GM19035 (cell line): Measurements from ENCODE around the gene ANHX.

Experiments
- ATAC-seq: cut with Tn5 transposase; IDR thresholded peaks from one replicate; pipeline ENCODE4 v1.9.1; 2021; ENCODE audit not compliant: unreplicated experiment

Gene ANHX

GRCh38 chr12:133203344-133204263 lies 32.1 kb downstream of the ANHX start:
- no peak for ATAC-seq

GRCh38 chr12:133202493-133203343 lies 33.0 kb downstream of the ANHX start:
- no peak for ATAC-seq

- ATAC-seq, result no peak
Observed at GRCh38 chr12:133201888-133202287, 33.8 kb downstream of the ANHX start.

- no peak for ATAC-seq
Observed at GRCh38 chr12:133192847-133193246, 42.8 kb downstream of the ANHX start.

- ATAC-seq, result no peak
Observed at GRCh38 chr12:133190176-133190575, 45.5 kb downstream of the ANHX start.

- peak; percentile 98 for ATAC-seq
Observed at GRCh38 chr12:133181238-133181959, 54.3 kb downstream of the ANHX start, which contains the start of gene ZNF268. TSS of gene ZNF268 (plus strand) at chr12:133181495. CDS start at chr12:133181998, 503 bp downstream.

- ATAC-seq, result no peak
Observed at GRCh38 chr12:133180669-133181068, 55.0 kb downstream of the ANHX start.

GRCh38 chr12:133174901-133175300 lies 60.8 kb downstream of the ANHX start:
- no peak for ATAC-seq

- no peak for ATAC-seq
Observed at GRCh38 chr12:133172491-133172890, 63.2 kb downstream of the ANHX start.
